VCaP (cell line): Measurements from ENCODE around the gene SIRPA.

Experiments
- H3K27ac ChIP-seq: fragments of 450-650 bp; 2 replicates; pipeline ENCODE4 v1.5.1; 2017
- CTCF ChIP-seq: fragments of 450-650 bp; conservative IDR thresholded peaks from 2 replicates; pipeline ENCODE4 v1.5.1; 2017; ENCODE audit warnings: mild to moderate bottlenecking, moderate library complexity

Gene SIRPA

DNA sequence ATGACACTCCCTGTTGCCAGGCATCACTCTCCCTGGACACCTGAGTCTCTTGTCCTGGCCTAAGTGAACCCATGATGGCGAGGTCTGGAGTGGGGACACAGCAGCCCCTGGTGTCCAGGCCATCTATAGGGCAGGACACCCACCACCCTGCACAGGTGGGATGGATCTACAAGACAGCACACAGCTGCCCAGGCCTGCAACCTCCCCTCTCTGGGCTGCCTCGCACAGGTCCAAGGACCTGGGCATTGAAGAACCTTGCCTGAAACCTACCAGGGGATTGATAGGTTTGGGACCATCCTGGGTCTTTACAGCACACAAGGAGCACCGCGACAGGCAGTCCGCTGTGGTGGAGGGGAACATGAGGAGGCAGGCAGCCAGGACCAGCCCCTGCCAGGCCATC, 87.5 kb downstream of the SIRPA start:
- no peak for TF ChIP-seq CTCF

DNA sequence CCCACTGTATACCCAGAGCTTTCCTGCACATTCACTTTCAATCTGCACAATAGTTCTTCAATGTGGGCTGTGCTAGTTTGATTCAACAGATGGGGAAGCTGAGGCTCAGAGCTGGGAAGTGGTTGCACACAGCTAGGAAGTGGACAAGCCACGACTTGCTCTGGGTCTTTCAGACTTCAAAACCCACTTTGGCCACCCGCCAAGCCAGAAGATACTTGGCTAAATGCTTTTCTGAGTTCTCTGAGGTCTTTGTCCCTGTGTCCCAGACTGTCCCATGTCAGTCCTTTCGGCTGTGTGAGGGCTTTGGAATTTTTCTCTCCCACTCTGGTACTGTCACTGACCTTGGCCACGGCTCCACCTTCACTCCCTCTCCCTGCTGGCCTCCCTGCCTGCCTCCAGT, 88.1 kb downstream of the SIRPA start:
- no peak overlapping the region for H3K27ac ChIP-seq
- no peak for TF ChIP-seq CTCF

More for the DNA sequence above, 87.5 kb downstream of the SIRPA start:
- H3K27ac ChIP-seq: no peak overlapping the region

GRCh38 chr20:1987826-1988225, 92.6 kb downstream of the SIRPA start:
- no peak for TF ChIP-seq CTCF
- H3K27ac ChIP-seq: no peak overlapping the region
